HG02943 (cell line): ENCODE measurements around the gene SFTPA1.
"Not testable (repeated sequence)": the region's sequence is repeated elsewhere in the genome, so short reads cannot be mapped to it uniquely, and the experiment has no call there.

Experiments used
- ATAC-seq: cut with Tn5 transposase; IDR thresholded peaks from one replicate; pipeline ENCODE4 v1.9.1; 2021; ENCODE audit warnings: mild to moderate bottlenecking, low read depth, moderate library complexity; ENCODE audit not compliant: unreplicated experiment

Gene SFTPA1

DNA sequence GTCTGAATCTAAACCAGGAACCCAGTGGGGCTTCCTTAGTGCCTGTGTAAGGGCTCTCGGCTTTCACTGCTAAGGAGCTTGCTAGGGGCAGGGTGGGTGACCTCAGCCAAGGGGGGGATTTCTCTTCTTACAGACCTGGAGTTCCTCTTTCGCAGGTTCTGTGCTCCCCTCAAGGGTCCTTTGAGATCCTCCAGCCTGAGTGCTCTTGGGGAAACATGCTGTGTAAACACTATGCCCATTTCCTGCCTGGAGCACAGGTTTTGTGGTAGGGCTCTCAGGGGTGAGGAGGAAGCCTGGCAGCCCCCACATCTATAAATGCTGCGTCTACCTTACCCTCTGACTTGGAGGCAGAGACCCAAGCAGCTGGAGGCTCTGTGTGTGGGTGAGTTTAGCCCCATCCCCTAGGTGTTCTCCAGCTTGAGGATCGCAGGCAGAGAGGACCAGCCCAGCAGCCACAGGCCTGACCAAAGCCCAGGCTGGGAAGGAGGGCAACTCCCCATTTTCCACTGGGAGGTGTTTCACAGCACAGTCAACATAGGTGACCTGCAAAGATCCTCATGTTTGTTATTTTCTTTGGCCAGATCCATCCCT, at the start of gene SFTPA1:
SFTPA1 (plus strand) TSS at position 339 of the 591 bp plus-strand sequence. CDS start 887 bp downstream, outside the sequence.
- no peak for ATAC-seq

DNA sequence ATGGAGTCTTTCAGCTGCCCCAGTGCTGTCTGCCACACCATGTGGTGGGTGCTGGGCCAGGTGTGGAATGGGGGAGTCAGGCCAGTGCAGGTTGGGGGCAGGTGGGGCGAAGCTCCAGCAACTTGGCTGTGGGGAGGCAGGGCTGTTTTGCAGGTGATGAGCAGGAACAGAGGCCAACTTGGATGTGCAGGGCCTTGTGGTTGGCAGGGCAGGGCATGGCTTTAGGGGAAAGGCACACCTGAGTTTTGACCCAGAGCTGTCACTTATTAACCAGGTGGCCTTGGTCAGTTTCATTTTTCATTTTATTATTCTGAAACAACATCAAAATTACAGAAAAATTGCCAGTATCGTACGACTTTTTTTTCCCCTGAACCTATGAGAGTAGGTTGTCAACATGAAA, 49.5 kb upstream of the SFTPA1 start:
- no peak for ATAC-seq

DNA sequence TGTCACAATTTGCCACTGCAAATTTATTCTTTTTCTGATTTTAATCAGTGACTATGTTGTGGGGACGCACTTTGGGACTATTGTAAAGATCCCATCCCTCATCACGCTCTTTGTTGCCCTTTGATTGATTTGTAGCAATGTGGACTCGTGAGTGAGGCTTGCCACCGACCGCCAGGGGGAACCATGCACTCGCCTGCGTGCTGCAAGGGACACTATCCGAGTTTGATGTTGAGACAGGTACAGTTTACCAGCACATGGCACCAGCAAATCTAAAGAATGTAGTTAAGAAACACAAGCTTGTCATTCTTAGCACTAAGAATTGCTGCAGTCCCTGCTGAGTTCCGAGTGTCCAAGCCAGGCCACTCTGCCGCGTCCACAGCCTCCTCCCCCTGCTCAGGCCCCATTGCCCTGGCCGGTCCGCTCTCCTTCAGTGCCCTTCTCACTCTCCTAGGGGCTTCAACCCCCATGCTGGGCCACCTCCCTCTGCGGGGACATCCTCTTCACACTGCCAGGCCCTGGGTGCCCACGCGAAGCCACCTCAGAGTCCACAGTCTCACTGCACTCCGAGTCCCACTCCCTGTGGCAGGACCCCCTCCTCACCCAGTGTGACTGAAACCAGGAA, 48.5 kb upstream of the SFTPA1 start:
- peak; percentile 73 for ATAC-seq

DNA sequence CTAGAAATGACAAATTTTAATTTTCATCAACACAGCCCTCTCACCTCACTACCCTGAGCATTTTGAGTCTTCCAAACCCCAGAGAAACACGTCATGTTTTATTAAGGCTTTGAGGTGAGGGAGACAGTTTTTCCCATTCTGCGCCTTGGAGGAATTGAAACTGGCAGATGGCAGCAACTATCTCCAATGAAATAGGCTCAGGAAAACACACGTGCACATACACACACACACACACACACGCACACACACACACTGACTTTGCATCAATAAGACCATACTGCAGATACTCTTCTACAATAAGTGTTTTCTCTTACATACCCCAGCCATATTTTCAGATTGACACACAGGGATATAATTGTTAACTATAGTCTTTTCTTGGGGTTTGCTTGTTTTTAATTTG, 47.3 kb upstream of the SFTPA1 start:
- ATAC-seq, result no peak

DNA sequence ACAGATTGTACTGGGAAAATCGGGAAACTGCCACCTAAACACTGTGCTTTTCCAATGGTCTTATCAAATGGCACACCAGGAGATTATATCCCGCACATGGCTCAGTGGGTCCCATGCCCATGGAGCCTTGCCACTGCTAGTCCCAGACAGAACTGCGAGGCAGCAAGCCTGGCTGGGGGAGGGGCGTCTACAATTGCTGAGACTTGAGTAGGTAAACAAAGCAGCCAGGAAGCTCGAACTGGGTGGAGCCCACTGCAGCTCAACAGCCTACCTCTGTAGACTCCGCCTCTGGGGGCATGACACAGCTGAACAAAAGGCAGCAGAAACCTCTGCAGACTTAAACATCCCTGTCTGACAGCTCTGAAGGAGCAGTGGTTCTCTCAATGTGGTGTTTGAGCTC, 40.1 kb upstream of the SFTPA1 start:
- ATAC-seq, result not testable (repeated sequence)

DNA sequence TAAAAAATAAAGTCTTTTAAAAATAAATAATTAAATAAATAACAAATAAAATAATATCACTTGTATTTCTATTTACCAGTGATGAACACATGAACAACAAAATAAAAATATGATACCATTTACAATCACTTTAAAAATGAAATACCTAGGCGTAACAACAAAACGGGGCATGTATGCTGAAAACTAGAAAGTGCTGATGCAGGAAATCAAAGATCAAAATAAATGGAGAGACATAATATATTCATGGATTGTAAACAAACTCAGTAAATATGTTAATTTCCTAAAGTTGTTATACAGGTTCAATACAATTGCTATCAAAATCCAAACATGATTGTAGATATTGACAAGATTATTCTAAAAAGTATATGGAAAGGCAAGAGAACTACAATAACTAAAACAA, 31.4 kb upstream of the SFTPA1 start:
- ATAC-seq, result no peak

DNA sequence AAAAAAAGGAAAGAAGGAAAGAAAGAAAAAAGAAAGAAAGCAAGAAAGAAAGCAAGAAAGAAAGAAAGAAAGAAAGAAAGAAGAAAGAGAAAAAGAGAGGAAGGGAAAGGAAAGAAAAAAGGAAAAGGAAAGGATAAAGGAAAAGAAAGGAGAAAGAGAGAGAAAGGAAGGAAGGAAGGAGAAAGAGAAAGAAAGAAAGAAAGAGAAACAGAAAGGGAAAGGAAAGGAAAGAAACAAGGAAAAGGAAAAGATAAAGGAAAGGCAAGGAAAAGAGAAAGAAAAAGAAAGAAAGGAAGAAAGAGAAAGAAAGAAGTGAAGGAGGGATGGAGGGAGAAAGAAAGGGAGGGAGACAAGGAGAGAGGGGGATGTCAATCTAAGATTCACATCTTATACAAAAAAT, 29.7 kb upstream of the SFTPA1 start:
- no peak for ATAC-seq

DNA sequence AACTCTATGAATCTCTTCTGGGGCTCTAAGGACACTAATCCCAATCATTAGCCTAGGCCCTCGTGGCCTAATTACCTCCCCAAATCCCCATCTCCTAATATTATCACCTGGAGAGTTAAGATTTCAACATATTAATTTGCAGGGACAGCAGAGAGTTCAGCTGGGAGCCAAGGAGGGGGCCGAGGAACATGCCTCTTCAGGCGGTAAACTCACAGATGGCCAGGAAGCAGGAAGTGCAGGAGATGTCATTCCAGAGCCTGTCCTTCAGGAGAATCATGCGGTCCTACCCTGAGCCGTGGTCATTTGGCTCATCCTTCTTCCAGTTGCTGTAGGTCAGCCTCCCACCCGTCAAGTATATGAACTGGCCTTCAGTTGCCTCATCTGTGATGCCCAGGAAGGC, 28.6 kb upstream of the SFTPA1 start:
- ATAC-seq, result no peak

DNA sequence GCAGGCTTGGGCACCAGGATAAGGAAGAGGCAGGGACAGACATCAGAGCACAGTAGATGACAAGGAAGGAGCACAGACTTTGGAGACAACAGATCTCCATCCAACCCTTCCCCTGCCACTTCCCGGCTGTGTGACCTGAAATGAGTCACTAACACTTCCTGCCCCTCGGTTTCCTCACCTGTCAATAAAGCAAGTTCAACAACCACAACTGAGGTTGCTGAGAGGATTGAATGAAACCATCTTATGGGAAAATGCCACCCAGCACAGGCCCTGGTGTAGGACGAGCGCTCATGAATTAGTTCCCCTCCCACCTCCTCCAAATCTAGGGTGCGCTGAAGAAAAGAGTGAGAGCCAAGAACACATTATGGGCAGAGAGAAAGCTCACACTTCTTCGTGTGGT, 27.8 kb upstream of the SFTPA1 start:
- ATAC-seq, result not testable (repeated sequence)

DNA sequence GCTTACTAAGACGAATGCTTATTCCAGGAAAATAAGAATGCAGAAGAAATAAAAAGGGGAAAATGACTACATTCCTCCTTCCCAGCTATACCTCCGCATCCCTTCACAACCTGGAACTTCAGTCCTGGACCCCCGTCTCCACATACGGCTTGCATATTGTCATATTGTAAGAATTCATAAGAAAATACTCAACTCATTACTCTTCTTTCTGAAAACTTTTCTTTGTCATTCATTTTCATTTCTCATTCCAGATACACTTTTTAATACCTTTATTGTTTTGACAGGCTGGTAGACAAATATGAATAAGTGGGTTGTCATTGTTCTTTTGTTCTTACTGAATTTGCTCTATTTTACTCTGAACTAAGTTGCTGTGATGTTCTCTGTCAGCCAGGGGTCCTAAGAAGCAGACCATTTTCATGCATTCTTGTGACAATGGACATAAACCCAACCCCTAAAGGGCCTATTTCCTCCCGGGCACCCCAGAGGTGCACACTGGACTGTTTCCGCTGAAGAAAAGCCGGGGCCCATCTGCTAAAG, 27.2 kb upstream of the SFTPA1 start:
- no peak for ATAC-seq

DNA sequence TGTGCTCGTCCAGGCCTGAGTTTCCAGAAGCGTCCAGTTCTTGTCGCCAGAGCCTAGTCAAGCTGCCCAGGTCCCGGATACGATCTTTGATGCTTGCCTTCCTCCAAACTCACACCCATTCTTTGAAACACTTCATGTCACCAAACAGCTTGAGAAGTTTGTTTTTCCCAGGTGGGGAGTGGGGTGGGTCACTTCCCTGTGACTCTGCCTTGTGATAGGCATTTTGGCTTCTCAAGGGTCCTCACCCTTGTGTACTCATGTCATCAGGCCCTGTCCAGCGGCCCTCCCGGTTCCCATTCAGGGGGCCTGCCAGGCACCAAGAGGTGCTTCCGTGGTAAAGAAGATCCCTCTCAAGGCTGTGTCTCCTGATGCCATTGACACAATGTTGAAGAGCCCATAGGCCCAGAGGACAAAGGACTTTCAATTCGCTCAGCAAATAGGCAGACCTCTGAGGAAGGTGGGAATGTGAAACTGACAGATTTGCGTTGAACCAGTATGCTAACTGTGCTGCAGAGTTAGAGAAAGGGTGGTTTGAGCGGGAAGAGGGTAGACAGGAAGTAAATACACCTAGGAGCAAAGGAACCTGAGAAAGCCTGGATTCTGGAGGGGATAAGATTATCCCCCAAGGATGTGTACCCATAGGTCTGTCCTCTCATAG, 24.7 kb upstream of the SFTPA1 start:
- ATAC-seq, result no peak

DNA sequence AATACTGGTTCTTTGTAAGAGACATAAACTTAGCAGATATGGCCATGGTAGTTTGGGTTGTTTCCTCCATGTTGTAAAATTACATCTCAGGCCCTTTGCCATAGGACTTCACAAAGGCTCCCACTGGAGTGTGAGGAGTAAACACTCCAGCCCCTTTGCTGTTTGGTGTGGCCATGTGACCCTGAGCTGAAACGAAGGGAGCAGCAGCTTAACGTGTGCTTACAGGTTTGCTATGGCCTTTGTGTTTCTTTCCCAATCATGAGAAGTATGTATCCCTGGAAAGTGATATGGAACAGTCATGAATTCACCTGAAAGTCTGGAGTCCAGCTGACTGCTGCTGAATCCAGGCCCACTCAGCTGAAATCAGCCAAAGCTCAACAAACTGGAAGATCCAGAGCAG, 23.8 kb upstream of the SFTPA1 start:
- ATAC-seq, result no peak

DNA sequence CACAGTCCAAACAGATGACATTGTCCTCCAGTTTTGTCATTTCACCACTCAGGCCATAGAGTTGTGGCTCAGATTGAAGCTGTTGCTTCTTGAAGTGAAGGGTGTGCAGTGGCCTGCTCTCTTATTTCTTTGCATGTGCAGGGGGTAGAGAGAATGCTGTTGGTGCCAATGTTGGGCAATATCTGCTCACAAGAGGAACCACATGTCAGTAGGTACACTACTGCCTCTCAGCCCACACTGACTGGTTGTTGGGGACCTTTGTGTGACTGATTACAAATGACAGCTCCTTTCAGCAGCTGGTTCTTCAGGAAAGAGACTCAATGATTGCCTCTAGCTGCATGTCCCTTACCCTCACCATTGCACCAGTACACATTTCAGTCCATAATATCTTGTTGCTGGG, 21.9 kb upstream of the SFTPA1 start:
- no peak for ATAC-seq

DNA sequence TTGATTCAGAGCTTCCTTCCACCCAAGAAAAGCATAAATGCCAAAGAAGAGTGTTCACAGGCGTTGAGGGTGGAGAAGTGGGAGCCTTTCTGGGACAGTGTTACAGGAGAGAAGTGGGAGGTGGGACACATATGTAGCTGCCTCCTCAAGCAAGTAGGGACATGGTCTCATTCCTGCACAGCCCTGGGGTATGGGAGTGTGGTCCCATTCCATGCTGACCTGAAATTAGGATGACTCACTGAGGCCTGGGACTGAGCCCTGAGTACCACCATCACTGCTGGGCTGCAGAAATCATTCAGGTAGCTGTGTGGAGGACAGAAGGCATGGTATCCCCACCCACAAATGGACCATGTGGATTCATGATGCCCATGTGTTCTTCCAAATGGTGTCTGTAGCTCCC, 17.4 kb upstream of the SFTPA1 start:
- no peak for ATAC-seq

DNA sequence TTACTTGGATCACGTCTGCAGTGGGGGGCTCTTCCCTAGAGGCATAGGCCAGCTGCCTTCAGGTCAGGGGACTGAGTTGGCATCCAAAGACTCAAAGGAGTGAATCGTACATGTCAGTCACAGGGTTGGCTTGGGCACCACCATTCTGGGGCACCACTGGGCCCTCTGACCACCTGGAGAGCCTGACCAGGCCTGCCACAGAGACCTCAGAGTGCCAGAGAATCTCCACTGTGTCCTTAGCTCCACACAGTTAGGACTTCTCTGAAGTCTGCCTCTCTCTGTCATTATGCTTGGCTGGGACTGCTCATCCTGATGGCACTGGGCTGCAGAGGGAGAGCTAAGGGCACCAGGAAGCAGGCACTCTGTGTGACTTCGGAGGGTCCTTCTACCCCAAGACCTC, 16.2 kb upstream of the SFTPA1 start:
- ATAC-seq, result not testable (repeated sequence)

DNA sequence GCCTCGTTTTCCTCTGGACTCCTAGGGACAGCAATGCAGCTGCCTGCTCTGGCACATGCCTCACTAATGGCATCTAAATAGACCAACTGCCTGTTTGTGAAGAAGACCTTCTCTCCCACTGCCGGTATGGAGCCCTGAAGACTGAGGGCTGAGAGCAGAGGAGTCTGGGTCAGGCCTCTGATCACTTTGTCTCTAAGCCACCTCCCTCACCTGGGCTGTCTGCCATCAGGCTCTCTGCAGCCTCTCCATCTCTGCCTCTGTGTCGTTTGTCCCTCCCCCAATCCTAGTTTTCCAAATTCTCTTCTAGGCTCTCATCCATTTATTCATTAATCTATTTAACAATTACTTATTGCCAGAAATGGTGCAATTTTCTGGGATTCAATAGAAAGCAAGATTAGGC, 15.2 kb upstream of the SFTPA1 start:
- ATAC-seq, result no peak

DNA sequence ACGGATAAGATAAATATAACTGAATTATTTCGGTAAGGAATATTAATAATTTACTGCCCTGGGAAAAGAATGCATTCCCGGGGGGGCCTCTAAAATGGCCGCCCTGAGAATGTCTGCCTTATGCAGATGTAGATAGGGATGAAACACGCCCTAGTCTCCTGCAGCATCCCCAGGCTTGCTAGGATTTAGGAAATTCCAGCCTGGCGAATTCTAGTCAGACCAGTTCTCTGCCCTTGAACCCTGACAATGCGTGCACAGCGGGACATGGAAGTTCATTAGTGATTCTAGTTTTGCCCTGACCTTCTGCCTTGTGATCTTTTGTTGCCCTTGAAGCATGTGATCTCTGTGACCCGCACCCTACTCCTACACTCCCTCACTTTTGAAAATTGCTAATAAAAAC, 11.1 kb upstream of the SFTPA1 start:
- ATAC-seq, result not testable (repeated sequence)

DNA sequence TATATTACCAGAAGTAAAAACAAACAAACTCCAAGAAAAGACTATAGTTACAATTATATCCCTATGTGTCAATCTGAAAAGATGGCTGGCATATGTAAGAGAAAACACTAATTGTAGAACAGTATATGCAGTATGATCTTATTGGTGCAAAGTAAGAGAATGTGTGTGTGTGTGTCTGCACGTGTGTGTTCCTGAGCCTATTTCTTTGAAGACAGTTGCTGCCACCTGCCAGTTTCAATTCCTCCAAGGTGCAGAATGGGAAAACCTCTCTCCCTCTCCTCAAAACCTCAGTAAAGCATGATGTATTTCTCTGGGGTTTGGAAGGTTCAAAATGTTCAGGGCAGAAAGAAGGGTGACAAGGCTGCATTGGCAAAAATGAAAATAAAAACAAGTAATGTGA, 8.8 kb upstream of the SFTPA1 start:
- ATAC-seq, result no peak

DNA sequence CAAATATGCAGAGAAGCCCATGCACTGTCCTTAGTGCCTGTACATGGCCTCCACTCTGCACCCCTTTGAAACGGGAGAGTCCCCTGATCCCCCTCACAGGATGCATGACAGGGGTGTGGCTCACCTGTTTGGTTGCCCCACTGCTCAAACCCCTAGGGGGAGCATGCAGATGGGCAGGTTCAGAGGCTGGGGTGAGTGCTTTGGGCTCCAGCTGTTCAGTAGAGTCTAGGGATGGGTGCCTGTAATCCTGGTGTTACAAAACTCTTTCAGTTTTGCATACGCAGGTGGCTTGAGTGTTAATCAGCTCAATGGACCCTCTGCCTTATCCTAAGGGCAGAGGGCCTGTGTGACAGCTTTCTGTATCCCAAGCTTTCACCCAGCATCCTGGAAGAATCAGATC, 7.8 kb upstream of the SFTPA1 start:
- ATAC-seq, result no peak

DNA sequence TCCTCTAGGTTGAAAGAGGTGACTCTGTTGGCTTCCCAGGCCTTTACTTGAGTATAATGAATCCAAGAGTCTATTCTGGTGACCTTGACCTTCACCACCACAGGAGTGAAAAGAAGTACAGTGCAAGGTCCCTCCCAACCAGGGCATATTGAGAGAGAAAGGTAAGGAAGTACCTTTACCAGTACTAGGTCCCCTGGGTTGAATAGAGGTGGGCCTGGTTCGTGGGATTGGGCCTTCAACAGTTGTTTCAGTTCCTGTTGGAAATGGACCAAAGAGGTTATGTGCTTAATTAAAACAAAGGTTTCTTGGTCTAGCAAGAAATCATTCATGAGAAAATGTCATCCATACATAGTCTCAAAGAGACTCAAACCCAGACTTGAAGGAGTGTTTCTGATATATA, 6.4 kb upstream of the SFTPA1 start:
- no peak for ATAC-seq

DNA sequence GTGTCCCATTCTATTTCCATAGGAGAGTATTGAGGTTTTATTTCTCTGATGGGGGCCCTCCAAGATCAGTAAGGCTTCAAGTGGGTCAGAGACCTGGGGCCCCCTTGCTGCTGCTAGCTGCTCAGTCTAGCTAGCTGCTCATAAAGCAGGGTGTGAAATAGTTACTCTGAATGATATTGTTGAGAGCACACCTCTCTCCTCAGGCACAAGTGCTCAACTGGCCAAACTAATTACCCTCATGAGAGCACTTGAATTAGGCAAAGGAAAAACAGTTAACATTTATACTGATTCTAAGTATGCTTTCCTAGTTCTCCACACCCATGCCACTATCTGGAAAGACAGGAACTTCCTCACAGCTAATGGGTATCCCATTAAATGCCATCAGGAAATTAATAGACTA, 5.4 kb upstream of the SFTPA1 start:
- ATAC-seq, result no peak
